Activated CD4-positive, alpha-beta T cell treated with anti-CD3 and anti-CD28 coated beads, Interleukin-2, Interleukin-6, amounts not matched to agents 100 ng/mL and 50 ng/mL, durations not matched to agents 16 hours and 8 hours (primary cell): Measurements from ENCODE around the gene ELAC2.

Experiments
- DNase-seq: peaks from one replicate; pipeline ENCODE4 v3.0.0-alpha.2; 2020

Gene ELAC2, protein sequence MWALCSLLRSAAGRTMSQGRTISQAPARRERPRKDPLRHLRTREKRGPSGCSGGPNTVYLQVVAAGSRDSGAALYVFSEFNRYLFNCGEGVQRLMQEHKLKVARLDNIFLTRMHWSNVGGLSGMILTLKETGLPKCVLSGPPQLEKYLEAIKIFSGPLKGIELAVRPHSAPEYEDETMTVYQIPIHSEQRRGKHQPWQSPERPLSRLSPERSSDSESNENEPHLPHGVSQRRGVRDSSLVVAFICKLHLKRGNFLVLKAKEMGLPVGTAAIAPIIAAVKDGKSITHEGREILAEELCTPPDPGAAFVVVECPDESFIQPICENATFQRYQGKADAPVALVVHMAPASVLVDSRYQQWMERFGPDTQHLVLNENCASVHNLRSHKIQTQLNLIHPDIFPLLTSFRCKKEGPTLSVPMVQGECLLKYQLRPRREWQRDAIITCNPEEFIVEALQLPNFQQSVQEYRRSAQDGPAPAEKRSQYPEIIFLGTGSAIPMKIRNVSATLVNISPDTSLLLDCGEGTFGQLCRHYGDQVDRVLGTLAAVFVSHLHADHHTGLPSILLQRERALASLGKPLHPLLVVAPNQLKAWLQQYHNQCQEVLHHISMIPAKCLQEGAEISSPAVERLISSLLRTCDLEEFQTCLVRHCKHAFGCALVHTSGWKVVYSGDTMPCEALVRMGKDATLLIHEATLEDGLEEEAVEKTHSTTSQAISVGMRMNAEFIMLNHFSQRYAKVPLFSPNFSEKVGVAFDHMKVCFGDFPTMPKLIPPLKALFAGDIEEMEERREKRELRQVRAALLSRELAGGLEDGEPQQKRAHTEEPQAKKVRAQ

DNA sequence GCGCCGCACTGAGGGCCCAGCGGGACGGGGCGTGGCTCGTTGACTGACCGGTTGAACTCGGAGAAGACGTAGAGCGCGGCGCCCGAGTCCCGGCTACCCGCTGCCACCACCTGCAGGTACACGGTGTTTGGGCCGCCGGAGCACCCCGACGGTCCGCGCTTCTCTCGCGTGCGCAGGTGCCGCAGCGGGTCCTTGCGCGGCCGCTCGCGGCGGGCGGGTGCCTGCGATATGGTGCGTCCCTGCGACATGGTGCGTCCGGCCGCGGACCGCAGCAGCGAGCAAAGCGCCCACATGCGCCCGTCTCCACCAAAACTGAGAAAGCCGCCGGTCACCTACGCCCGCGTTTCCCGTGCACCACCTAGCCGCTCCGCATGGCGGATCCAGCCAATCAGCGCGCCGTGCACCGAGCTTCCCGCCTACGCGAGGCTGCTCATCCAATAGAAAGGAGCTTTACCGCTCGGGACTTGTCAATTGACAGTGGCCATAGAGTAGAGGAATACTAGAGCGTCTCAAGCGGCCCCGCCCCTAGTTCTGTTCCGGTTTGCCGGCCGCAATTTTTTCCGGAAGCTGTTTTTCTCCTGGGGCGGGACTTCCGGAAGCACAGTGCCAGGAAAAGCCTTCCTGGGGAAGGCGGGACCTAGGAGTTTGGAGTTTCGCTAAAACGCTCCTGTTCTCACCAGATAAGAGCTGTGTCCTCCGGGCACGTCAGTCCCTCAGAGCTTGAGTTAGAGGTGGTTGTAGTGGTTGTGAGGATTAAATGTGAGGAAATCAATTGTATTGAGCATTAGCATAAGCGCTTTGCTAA is at the start of gene ELAC2:
Gene ELAC2 (minus strand): TSS at position 373 of the 805 bp plus-strand sequence. CDS start 80 bp downstream, at position 293.
- peak; percentile 98 for DNase-seq

DNA sequence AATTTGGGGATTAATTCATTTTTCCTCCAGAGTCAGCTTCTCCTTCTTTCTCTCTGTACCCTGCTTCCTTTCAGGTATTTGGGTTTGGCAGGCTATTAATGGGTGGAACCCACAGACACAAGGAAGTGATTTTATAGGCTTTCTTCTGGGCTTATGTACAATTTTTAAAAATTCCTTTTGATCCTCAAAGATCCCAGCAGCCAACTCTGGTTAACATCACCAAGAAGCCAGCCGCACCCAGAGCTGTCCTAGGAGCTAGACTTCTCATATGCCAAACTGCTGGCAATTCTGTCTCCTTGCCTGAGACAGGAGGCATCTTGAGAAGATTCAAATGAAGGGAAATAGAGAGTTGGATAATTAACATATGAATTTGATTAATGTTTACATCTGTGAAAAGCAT is 47.2 kb upstream of the ELAC2 start:
- no peak for DNase-seq

DNA sequence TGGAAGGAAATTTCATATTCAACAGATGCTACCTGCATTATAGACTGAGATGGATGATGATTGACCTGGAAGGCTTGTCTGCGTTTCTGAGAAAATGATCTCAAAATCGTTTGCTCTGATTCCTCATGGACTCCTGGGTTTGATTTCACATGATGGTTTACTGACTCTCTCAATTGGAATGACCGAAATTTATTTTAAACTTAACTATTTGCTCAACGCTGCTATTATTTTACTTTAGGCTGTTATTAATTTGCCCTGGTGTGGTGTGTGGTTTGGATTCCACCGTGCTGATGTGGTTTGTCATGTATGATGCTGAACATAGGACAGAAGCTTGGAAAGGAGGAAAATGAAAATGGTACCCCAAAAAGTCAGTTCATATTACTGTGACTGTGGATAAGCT is 37.3 kb upstream of the ELAC2 start:
- no peak for DNase-seq

DNA sequence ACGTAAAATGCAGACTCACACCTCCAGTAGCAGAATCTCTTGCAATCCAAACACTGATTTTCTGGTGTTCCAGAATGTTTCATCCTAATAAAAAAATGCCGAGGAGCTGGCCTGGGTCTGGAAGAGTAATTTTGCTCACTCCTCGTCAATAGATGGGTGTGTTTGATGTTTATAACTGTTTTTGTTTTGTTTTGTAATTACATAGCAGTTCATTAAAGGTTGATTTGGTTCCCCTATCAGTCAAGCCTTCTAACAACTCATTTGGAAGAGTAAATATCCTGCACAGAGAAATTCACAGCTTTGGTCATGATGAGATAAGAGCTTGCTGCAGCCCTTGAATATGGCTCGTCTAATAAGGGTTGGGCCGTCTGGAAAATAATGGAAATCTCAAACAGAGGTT is 36.8 kb upstream of the ELAC2 start:
- no peak for DNase-seq

DNA sequence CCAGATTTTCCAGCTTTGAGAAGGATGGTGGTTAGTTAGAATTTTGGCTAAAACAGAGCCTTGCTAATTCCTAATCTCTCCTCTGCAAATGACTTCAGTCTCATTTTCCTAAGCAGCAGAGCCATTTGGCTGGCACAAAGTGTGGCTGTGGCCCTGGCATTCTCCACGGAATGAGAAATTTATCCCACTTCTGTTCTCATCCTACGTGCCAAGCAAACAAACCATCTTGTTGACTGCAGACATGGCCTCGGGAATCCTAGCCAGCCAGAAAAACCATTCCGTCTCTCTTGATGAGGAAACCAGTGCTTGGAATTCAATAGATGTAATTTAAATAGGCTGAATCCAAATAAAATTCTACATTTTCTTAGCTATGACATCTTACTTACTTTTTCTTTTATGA is 34.1 kb upstream of the ELAC2 start:
- no peak for DNase-seq

DNA sequence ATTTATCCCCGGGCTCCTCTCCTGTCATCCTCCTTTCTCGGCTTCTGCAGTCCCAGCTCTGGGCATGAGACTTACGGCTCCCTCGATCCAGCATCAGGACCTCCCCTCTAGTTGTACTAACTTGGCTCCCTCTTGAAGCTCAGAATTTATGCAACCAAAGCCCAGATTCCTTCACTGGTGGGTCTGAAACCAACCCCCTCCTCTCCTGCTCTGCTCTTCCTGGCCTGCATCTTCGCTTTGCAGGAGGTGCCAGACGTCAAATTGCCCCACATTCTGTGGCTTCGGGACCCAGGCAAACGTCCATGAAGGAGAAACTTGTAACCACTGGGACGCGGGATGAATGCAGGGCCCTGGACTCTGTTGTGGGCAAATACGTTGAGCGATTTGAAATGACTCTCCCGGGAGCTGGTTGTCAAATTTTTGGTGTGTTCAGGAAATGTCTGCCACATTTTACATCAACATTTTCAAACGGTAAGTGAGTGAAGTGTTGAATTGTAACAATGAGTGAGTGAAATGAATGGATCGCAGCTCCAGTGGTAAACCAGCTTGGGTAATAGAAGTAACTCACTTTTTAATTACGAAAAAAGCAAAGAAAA is 29.3 kb upstream of the ELAC2 start:
- DNase-seq = no peak

DNA sequence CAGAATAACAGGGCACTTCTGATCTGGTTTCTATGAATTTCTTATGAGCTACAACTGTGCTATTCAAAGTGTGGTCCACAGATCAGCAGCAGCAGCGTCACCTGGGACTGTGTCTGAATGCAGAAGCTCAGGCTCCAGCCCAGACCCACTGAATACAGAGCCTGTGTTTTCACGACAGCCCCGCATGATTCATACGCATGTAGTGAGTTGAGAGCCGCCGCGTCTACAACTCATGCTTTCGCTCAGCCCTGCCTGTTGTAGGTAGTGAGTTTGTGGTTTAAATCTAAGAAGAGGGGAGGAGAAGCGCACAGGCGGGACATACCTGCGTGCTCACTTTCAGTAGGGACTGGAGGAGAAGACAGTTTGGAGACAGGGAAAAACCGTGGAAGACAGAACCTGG is 28.5 kb upstream of the ELAC2 start:
- no peak for DNase-seq

DNA sequence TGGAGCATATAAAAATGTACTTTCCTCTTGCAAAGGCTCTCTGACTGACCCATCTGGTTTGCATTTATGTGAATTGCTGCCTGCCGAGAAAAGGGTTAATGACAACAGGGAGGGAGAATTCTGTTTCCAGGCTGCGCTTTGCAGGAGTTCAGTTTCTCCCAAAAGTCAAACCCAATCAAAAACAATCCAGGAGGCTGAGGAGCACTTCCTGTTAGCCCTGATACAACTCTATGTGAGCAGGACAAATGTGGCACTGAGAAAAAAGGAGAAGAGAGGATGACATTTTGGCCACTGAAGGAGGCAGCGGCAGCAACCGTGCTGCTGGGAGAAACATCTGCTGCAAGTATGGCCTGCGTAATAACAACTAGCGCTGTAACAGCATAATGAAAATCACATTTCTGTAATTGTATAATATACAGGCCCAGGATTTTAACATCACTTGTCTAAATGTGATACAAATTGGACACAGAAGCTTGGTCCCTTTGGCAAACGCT is 26.8 kb upstream of the ELAC2 start:
- DNase-seq = no peak

DNA sequence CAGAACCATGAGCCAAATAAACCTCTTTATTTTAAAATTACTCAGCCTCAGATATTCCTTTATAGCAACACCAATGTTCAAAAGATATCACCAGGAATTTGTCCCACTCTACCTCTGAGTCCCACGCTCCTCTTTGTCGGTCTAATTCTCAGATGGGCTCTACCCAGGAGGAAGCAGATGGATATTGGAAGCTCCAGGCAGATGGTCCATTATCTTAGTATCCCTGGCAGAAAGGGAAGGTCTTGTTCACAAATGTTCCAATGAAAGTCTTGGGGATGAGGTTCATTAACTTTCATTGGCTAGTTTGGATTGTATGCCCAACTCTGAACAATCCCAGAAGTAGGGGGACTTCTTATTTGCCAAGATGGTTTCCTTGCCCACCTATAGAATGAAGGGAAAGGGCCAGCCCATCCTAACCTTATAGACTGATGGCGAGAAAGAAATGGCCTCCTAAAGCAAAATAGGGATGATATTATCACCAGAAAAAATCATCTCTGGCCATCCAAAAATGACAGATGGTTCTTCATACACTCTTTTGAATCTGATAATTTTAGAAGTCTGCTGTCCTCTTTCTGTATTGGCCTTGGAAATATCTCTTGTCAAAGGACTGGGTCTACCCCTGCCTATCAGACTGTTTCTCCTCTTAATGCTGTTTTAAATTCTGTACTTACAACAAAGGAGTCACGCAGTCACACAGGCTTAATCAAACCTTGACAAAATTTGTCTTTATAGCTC is 21.3 kb upstream of the ELAC2 start:
- DNase-seq = no peak

DNA sequence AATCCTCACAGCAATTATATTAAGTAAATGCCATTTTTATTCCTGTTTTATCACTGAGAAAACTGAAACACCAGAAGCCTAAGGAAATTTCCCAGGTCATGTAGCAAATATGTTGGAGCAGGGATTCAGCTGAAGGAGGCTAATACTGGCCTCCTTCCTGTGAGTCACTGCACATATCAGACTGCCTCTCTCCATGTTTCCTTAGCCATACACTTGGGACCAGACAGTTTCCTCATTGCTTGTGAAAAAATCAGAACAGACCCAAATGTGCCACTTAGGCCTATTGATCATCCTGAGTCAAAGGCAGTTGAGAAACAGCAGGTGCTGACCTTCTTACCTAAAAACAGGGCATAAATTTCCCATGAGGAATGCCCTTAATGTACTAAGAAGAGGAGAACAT is 18.9 kb upstream of the ELAC2 start:
- DNase-seq = no peak

DNA sequence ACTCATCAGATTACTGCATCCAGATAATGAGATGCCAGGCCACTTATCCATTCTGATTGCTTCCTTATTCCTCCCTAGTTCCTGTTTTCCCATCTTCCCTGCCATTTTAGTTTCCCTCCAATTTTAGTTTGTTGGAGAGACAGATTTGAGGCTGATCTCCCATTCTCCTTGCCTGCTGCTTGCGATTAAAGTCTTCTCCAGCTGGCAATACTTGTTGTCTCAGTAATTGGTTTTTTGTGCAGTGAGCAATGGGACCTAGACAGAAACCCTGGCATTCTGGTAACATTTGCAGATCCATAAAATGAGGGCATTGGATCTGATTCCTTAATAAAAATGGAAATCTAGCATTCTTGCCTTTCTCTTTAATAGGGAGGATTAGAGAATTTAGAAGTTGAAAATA is 17.6 kb upstream of the ELAC2 start:
- no peak for DNase-seq

DNA sequence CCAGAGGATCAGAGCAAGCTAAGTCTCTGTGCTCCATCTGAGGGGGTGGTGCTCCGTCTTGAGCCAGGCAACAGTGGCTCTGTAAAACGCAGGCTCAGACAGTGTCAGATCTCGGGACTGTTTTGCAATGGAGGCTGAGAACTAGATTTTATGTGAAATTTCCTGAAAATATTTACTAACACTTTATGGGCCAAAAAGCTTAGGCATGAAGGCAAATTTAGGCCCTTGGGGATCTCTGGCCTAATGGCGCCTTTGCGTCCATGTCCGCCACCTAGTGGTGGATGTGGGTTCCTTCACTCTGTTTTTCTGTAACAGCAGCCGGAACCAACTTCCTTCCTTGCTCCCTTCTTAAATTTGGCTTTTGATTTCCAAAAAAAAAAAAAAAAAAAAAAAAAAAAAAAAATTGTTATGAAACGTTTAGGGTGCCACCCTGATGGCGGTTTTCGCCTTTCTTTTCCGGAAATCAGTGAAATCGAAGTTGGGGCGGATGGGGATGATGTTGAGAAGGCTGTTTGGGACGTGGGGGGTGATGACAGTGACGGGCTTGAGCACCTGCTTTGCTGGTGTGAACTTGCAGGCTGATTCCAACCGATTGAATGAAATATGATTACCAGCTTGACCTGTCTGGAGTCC is 14.0 kb upstream of the ELAC2 start:
- DNase-seq = peak; percentile 65

DNA sequence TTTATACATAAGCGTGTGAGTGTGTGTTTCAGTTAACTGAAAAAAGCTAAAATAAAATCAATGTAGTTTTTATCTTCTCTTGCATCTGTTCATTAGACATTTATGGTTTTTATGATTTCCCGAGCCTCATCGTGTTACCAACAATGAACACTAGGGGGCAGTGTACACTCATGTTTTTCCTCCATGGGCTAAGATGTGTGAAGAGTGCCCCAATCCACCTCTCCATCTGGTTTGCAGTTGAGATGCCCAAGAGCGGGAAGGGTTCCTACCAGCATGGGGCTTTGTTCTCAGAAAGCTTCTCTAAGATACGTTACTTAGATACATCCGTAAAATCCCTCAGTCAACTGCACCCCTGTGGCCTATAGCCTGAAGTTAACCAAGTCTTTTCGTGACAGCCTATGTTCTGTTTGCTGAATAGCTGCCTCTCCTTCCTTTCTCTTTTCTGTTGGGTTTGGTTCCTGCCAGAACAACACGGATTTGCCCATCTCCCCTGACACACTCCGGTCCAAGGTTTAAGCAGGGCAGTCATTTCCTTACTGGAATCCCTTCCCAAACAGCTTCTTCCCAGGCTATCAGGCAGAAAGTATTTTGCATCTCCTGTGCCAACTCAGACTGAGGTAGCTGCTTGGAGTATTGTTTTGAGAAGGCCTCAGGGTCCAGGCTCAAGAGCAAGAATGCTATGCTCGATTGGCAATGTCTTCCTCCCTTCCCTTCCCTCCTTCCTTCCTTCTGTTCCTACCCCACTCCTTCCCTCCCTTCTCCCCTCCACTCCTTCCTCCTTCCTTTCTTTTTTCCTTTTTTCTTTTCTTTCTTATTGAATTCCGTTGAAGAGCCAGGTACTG is 12.9 kb upstream of the ELAC2 start:
- DNase-seq = peak; percentile 69

DNA sequence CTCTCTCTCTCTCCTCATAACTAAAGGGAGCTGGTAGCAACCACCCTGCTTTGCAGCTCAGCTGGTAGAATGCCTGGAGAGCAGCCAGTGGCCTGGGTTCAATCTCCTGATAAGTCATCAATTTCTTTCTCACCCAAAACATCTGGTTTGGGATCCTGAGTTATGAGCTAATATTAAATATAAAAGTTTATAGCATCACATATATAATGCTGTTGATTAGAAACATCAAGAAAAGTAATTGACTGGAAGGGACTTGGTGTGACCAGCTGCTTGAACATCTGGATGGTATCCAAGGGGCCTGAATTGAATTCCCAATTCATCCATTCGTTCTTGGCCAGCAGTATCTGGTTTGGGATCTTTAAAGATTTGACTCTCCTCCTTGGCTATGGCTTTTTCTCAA is 12.2 kb upstream of the ELAC2 start:
- no peak for DNase-seq

DNA sequence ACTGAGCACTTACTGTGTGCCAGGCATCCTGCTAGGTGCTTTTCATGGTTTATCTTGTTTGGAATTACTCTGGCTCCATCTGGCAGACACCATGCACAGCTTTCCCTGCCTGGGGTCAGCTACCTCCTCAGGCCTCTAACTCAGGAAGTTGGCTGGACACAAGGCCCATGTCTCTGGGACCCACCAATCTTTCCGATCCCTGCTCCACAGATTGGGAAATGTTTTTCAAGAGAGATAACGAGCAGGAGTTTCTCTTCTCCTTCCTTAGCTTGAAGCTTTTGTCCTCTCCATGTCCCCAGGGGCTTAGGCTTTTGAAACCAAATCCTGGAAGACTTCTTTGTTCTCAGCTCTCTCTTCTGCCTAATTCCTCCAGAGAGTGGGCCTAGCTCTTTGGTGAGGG is 11.5 kb upstream of the ELAC2 start:
- no peak for DNase-seq

DNA sequence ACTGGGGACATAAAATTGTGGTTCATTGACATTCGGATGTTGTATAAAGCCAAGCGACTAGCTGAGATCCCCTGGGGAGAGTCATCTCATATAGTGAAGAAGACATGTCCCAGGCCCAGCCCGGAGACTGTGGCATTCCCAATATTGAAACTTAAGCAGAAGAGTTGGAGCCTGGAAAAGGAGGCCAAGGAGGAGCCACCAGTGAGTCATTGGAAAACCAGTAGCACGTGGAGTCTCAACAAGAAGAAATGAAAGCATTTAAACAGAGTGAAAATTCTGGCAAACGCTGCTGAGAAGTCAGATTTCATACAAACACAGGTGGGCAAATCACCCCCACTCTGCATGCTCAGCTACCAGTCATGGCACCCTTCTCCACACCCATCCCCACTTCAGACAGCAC is 9.4 kb upstream of the ELAC2 start:
- no peak for DNase-seq

DNA sequence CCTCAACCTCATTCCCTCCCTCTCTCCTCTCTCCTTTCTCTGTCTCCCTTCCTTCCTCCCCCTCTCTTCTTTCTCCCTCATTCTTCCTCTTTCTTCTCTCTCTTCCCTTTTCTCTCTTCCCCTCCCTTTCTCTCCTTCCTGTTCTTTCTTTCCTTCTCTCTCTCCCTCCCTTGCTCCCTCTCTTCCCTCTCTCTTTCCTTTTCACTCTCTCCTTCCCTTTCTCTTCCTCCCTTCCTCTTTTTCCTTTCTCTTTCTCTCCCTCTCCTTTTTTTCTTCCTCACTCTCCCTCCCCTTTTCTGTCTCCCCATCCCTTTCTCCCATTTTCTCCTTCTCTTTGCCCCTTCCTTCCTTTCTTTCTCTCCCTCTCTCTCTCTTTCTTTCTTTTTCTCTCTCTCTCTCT is 7.9 kb upstream of the ELAC2 start:
- DNase-seq = no peak

DNA sequence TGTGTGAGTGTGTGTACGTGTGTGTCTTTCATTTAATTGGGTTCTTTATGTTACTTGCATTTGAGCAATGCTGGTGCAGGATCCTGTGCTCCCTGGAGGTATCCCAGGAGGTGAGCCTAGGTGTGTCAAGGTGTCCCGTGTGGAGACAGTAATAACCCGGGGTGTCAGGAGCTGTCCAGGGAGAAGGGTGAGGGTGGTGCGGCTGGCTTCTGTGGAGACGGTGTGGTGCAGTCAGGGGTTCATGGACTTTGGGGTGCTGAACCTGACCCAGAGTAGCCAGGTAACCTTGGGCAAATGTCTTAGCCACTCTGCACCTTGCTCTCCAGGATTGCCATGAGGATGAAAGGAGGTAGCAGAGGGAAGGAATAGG is 7.4 kb upstream of the ELAC2 start:
- no peak for DNase-seq

DNA sequence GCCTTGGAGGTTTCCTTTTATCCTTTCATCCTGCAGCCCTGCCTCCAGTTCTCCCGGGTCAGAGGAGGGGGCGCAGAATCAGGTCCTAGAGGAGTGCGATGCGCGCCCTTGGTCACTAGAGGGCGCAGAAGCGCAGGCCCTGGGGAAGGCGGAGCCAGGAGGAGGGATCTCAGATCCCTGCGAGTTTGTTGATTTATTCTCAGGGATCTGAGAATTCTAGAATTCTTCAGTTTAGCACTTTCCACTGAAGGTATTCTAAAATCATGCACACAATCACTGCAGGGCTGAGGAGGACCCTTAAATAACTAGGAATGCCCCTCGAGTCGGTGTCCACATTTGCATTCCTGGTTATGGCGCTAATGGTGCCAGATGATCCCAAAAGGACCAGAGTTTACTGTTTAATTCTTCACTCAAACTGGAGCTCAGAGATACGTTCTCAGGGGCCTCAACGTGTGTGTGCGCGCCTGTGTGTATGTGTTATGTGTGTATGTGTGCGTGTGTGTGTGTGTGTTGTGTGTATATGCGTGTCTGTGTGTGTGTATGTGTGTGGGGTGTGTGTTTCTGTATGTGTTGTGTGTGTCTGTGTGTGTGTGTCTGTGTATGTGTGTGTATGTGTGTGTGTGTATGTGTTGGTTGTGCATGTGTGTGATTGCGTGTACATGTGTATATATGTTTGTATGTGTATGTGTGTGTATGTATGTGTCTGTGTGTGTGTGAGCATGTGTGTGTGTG is 6.9 kb upstream of the ELAC2 start:
- peak; percentile 76 for DNase-seq

DNA sequence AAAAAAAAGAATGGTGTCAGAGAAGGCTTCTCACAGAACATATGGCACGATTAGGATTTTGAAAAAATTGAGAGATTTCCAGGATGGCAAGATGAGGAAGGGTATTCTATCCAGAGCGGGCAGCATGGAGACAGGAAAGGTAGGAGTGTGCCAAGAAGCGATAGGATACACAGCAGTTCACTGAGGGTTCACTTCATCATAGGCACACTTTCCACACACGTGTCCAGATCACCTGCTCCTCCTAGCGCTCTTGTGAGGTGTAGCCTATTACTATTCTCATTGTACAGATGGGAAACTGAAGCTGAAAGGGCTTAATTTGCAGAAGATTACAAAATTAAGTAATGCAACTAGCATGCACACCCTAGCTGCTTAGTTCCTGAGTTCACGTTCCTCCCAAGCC is 6.2 kb upstream of the ELAC2 start:
- no peak for DNase-seq
